GM18520 (cell line): ENCODE data around the gene HACD2.

Source experiments
- ATAC-seq: cut with Tn5 transposase; IDR thresholded peaks from one replicate; pipeline ENCODE4 v1.9.1; 2021; ENCODE audit not compliant: unreplicated experiment

The HACD2 gene

DNA sequence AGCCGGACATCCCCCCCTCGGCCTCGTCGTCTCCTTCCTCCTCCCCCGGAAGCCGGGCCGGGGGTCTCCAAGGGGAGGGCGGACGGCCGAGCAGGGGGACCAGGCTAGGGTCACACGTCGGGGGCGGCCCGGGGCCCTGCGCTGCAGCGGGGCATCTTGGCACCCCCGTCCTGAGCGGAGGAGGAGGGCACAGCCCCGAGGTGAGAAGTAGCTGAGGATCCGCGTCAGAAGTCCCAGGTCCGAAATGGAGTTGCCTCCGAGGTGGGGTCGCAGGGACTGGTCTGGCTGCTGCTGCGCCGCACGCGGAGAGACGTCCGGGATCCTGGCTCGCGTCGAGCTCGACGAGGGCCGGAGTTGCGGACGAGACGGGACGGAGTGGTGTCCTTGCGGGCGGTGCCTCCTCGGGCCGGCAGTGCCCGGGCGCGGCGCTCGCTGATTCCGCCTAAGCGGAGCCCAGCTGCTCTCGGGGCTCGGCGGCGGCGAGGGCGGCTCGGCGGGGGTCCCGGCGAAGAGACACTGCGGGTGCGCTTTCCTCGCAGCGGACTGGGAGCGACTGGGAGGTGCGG, 136.2 kb downstream of the HACD2 start, which contains the start of gene ADCY5:
TSS of gene ADCY5 (minus strand) at position 555 of the 566 bp plus-strand sequence. CDS start at position 10, 545 bp downstream.
- no peak for ATAC-seq

DNA sequence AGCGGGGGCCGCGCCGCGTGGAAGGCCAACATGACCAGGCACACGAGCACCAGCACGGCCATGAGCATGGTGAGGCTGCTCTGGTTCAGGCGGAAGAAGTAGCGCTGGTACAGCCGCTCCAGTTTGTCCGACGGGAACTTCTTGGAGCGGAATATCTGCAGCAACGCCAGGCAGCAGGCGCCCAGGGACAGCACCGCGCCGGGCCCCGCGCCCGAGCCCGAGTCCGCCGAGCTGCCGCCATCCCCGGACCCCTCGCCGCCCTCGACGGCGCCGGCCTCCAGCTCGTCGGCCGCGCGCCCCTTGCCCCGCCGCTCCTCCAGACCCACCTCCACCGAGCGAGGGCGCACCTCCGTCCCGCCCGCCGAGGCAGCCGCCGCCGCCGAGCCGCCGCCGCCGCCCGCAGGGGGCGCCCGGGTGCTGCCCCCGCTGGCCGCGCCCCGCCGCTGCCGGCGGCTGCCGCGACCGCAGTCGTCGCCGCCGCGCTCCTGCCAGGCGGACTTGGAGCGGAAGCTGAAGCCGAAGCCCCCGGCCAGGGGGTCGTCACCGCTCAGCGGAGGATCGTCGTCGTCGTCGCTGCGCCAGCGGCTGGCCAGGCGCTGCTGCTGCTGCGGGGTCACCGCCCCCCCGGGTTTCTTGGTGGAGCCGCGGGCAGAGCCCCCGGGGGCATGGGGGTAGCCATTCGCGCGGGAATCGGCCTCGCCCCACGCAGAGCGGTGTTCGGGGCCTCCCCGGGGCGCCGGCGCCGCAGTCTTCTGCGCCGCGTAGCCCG, 136.9 kb downstream of the HACD2 start:
- no peak for ATAC-seq

- no peak for ATAC-seq
Observed at GRCh38 chr3:123447416-123447748, 137.5 kb downstream of the HACD2 start.

- ATAC-seq, result no peak
Observed at GRCh38 chr3:123446610-123447109, 138.2 kb downstream of the HACD2 start.

GRCh38 chr3:123446210-123446609, 138.6 kb downstream of the HACD2 start:
- ATAC-seq, result no peak

DNA sequence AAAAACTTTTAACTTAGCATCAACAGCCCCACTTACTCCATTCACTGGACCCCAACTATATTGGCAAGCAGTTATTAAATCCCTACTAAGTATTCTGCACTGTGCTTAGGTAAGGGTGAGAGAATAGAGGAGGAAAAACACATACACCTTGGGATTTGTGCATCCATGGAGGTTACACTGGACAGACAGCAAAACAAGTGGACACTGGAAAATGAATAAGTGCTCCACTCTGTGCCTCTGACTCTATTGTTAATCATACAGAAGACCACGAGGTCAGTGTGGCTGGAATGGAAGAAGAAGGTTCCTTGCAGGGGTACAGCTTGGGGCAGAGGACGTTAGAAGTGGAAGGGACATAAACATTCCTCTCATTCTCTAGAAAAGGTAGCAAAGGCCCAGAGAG, 139.2 kb downstream of the HACD2 start:
- no peak for ATAC-seq

DNA sequence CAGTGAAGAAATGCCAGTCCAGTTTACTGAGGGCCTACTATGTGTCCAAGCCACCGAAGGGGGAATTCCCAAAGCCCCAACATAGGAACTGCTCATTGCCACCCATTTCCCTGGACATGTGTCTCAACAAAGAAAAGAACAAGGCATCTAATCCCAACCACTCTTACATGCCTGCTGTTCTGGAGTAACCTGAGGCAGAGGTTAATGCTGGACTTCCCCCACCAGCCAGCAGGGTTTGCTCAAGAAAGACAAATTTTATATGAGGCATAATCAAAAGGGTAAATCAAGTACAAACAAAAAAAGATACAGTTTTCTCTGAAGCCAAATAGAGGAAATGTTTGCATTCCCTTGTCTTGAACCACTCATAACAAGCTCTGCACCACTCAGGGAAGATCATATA, 140.1 kb downstream of the HACD2 start:
- ATAC-seq, result no peak

DNA sequence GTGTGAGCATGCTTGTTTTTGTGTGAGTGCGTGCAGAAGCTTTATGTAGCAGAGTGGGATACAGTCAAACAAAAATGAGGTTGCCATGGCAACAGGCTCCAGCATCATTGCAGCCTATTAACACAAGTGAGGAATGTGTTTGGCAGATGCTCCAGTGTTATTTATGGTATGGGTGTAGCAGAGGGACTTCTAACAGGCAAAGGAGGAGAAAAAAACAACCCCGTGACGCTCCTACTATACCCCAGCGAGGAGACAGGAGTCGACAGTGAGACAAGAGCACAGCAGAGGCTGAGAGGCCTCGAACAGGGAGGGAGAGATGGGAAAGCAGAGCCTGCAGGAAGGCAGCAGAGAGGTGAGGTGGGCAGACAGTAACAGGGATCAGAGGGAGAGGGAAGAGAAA, 140.8 kb downstream of the HACD2 start:
- ATAC-seq, result no peak

DNA sequence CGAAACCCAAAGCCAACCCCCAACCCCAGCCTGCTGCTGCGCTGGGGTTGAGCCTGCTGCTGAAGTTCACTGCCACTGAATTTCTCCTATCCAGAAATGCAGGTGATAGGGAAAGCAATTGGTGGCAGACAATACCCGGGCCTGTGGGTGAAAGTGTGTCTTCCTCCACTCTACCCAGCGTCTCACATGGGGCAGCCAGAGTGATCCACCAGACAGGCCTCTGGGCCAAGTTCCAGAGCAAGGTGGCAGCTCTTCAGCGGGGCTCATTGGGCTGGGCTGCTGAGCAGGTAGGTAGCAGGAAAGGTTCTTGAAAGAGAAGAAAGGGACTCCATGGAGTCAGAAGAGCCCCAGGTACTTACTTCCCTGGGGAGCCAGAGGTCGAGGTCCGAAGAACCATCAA, 141.9 kb downstream of the HACD2 start:
- ATAC-seq, result no peak

DNA sequence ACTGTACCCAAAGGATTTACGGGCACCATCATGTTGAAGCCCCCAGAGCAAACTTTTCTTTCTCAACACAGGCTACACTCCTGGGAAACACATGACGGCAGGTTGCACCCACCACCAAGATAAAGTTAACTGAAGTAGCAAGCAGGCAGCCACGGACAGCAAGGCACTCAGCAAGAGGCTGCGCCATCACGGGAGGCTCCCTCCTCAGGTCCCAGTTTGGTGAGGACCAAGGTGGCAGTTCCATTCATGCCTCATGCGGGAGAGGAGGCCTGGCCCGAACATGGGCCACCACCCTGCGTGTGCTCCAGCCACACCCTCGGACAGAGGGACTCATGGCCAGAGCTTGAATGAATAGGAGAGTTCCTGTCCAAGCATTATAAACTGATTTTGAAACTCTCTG, 142.7 kb downstream of the HACD2 start:
- ATAC-seq, result no peak
